Right renal cortex interstitium (tissue), 3 donors: Measurements from ENCODE around the gene MVB12A. TPM values are rescaled to one million over a fixed set of nuclear protein-coding genes. Genes with fewer than 3 reads are reported as not detected.

Experiments
- DNase-seq, 3 donors: peaks; one replicate each; pipeline ENCODE4 v3.0.0-alpha.2; 2013; ENCODE audit warnings: low read depth in 3 of 3, low spot score in 2 of 3
- polyA plus RNA-seq, 3 donors: library from polyadenylated mRNA; unstranded; fragments of 120-200 nt; gene quantifications; one replicate each; pipeline ENCODE4 v1.2.1, GENCODE V29; 2013; ENCODE audit not compliant: insufficient read length in 3 of 3

MVB12A gene
- polyA plus RNA-seq: 10 to 100 TPM; 47.2 to 53.0 (median 52.7) TPM

DNA sequence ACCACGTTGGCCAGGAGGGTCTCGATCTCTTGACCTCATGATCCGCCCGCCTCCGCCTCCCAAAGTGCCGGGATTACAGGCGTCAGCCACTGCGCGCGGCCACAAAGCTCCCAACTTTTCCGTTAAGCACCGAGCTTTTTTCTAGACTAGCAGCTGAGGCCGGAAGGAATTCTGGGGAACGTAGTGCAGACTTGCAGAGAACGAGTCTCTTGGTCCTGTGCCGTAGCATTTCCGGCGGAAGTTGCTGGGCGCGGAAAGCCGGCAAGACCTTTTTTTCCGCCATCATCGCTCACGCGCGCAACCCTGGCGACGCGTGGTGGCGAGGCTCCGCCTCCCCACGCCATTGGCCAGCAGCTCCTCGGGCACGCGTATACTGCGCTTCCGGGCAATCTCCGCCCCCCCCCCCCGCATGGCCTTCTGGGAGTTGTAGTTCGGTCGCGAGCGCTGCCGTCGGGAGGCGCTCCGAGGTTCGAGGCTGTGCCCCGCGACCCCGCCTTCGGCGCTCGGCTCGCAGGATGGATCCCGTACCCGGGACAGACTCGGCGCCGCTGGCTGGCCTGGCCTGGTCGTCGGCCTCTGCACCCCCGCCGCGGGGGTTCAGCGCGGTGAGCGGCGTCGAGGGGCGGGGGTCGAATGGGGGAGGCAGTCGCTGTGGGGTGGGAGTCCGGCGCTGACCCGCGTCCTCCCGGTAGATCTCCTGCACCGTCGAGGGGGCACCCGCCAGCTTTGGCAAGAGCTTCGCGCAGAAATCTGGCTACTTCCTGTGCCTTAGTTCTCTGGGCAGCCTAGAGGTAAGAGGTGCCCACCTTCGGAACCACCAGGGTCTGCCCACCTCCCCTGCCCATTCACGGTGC lies at the start of gene MVB12A:
MVB12A (plus strand) TSS at position 427 of the 854 bp plus-strand sequence; CDS start at position 516, 89 bp downstream.
- peak; percentile 98 to 99 (median 98) for DNase-seq

DNA sequence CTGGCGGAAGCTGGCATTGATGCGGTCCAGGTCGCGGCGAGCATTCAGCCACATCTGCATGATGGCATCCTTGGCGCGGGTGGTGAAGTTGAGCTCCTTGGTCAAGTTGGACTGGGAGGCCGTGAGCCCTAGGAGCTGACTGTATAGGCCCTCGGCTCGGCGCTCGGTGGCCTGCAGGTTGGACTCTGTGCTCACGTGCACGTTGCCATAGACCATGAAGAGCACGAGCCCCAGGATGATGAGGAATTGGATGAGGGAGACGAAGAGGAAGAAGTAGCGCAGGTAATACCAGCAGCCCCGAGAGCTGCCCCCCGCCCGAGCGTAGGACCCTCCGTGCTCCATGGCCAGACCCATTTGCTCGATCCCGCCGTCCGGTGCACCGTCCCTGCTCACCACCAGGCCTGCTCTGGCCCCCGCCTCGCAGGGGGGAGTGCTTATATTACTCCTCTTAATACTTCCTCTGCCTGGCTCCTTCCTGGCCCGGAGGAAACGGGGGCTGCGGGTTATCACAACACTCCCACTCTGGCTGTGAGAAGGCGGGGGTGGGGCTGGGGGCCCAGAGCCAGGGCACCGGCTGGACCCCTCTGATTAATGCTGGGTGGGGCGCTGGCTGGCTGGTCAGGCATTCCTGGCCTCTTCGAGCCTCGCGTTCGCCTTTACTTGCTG lies 42.8 kb upstream of the MVB12A start, which contains the start of gene PLVAP:
PLVAP (minus strand) TSS at position 408 of the 666 bp plus-strand sequence; CDS start at position 354, 54 bp downstream.
- no peak for DNase-seq

DNA sequence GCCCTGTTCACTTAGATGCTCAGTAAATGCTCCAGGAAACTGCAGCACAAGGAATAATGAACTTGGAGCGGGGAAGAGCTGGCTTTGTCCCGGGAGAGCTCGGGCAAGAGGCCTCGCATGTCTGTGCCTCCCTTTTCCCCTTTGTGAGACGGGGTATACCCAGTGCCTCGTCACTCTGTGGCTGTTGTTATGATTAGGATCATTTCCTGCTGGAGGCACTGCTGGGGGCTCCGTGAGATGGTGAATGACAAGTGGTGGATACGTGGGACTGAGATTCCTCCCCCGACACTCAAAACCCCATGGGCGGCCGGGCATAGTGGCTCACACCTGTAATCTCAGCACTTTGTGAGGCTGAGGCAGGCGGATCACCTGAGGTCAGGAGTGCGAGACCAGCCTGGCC lies 41.6 kb upstream of the MVB12A start:
- DNase-seq: no peak

DNA sequence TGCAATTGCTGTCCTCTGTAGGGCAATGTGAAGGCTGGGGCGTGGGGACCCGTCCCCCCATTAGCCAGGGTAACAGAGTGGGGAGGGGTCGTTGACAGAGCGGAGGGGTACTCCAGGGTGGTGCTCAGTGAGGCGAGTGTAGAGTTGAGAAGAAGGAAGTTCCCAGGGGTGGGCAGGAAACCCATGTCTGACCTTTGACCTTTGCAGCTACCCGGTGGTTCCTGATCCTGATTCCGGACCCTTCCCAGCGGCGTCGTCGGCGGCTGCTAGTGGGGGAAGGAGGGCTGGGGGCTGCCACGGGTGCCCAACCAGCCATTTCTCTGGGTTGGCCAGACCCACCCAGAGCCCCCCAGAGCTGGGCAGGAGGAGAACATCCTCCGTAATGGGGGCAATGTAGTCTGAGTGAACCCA lies 40.6 kb upstream of the MVB12A start:
- DNase-seq: no peak

DNA sequence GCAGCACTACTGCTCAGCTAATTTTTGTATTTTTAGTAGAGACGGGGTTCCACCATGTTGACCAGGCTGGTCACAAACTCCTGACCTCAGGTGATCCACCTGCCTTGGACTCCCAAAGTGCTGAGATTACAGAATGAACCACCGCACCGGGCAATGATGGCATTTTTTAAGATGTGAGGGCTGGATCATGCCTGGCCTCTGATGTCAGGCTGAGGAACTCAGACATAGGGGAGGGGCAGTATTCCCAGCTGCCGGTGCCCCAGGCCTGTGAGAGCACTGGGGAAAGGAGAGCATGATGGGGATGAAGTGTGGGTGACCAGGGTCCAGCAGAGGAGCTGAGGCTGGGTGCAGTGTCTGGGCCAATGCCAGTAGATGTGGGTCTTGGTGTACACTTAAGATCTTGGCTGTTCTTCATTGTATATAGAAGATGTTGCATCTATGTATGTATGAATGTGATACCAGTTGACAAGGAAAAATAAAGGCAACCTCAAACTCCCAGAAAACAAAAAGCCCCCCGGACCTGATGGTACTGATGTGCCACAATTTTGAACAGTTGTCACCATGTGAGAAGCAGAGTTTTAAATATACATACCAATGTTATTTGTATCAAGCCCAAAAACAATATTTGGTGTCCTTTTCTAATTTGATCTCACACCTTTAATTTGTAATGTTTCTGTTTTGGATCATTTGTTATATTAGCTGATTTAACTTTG lies 39.3 kb upstream of the MVB12A start:
- no peak for DNase-seq

DNA sequence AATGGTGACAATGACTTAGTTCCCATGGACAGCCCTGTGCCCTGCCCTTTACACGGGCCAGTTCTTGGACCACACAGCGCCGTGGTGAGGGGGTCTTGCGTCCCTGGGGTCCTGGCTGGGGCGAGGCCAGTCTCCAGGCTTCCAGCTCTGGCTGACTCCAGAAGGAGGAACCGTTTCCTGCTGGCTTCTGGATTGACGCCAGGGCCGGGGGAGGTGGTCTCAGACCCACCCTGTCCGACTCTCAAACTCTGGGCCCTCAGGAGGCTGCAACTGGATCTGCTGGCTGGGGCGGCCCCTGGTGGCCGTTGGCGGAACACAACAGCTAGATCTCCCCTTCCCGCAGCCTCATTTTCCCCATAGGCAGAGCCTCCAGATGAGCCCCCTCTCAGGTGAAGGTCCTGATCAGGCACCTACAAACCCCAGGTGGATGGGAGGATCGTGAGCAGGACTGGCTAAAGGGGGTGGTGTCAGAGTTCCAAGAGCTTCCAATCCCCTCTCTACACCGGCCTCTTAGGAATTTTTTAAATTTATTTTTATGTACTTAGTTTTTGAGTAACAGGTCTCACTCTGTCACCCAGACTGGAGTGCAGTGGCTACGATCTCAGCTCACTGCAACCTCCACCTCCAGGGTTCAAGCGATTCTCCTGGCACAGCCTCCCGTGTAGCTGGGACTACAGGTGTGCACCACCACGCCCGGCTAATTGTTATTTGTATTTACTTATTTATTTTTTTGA lies 33.8 kb upstream of the MVB12A start:
- DNase-seq: no peak

DNA sequence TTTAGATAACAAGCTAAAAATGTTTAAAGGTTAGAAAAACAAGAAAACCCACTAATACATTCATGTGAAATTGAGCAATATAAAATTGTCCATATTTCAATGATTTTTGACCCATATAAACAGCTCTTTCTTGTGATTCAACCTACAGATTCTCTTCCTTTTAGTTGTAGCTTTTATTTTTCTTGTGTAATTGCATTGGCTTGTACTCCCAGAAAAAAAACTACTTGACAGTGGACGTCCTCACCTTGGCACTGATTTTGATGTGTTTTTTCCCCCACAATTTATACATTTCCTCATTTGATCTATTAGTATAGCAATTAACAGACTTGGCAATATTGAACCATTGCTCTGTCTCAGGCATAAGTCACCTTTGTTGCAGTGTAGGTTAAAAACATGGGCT lies 30.6 kb upstream of the MVB12A start:
- DNase-seq: no peak

DNA sequence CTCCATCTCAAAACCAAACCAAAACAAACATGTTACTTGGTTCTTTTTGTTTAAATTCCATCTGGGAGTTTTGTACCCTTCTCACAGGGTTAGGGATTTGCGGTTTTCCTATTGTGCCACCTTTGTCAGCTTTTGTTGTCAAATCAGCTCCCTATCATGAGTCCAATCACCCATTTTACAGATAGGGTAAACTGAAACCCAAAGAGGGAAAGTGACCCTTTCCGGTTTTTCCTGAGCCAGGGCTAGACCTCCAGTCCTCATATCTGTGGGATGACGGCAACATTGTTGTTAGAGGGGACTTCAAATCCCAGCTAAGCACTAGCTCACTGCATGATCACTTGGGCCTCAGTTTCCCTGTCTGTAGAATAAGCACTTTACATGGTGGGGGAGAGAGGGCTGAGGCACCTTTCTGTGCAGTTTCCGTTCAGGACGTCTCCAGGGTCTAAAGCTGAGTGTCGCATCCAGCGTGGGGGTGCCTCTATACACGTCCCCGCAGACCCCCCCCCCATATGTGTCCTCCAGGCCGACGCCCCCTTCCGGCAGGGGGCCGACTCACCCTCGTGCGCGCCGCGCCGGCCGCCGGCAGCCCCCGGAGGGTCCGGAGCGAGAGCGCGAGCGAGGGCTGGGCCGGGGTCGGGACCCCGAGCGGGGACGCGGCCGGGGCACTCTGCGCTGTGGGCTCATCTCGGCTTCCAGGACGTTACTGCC lies 29.7 kb upstream of the MVB12A start:
- no peak for DNase-seq

DNA sequence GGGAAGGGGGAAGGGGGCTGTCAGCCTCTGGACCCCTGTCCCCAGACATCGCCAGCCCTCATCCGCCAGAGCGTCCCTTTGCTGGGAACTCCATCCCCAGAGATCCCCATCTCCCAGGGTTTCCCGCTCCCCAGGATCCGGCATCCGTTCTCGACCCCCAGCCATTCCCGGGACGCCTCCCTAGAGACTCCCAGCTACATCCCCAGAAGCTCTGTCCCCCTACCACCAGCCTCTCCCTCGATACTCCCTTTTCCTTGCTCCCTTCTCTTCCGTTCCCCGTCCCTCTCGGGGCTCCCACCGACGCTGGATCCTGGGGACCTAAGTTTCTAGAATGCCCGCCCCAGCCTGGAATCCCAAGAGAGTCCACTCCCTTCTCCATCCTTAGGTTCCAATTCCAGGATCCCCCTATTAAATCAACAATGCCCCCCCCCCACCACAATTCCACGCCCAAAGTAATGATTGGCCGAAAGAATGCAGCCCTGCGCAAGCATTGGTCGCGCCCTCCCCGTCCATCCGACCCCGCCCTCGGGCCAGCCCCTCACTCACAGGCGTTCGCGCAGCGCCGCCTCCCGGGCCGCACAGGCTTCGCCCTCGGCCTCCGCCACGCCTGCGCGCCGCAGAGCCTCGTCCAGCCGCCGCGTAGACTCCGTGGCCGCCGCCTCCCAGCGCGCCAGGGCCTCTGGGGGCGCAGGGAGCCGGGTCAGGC lies 29.0 kb upstream of the MVB12A start:
- peak; percentile 81 to 90 (median 85) for DNase-seq

DNA sequence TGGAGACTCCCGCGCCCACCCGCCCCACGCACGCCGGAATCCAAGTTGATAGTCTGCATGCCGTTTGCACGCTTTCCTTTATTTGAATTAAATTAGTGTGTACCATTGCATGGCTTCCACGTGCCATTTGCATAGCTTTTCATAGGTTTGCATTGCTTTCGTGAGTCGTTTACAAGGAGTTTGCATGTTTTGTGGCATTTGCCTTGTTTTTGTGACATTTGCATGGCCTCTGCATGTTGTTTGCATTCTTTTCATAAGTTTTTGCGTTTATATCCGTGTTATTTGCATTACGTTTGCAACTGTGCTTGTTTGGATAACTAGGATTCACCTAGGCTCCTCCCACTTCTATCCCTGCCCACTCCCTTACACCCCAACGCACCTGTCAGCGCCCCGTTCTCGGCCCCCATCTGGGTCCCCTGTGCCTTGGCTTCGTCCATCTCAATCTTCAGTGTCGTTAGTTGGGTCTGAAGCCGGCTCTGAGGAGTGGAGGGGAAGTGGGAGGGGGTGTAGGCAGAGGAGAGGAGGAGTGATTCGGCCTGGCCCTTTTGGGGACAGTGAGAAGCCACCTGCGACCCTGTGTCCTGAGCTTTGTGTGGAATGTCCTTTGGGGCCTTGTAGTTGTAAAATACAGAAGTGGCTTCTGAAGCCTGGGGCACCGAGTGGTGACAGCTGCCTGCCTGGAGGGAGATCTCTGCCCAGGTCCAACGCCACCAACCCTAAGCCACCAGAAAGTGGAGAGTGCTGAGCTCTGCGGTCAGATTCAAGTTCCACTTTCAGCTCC lies 28.3 kb upstream of the MVB12A start:
- DNase-seq: no peak

DNA sequence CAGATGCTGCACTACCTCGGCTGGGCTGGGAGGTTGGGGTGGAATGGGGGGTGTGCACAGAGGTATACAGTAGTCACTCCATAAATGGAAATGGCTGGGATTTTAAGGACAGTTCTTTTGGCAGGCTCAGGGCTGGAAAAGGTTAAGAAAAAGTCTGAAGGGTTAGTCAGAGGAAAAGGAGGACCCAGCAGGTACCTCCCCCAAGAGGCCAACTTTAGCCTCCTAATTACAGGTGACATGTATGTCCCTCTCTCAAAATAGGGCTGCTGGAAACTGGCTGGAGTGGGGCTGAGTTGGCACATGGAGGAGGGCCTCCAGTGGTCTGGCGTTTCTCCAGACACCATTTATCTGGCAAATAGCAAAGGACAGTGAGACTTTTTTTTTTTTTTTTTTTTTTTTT lies 26.8 kb upstream of the MVB12A start:
- no peak for DNase-seq

DNA sequence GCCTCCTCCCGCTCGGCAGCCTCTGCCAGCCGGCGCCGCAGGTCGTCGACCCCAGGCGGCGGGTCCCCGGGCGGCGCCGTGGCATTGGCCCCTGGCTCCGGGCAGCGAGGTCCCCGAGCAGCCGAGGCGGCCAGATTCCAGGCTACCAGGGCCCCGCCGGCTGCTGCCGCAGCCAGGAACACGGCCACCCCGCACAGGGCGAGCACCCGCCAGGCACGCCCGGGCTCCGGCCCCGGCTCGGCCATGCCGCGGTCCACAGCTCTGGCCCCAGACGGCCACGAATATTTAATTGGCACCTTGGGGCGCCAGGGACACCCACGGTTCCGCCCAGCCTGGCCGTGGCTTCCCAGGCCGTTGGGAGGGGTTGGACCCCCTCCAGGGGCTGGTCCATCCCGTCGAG lies 25.9 kb upstream of the MVB12A start, which contains the start of gene CCDC194:
CCDC194 (minus strand) TSS at position 283 of the 400 bp plus-strand sequence; CDS start at position 245, 38 bp downstream.
- no peak for DNase-seq

DNA sequence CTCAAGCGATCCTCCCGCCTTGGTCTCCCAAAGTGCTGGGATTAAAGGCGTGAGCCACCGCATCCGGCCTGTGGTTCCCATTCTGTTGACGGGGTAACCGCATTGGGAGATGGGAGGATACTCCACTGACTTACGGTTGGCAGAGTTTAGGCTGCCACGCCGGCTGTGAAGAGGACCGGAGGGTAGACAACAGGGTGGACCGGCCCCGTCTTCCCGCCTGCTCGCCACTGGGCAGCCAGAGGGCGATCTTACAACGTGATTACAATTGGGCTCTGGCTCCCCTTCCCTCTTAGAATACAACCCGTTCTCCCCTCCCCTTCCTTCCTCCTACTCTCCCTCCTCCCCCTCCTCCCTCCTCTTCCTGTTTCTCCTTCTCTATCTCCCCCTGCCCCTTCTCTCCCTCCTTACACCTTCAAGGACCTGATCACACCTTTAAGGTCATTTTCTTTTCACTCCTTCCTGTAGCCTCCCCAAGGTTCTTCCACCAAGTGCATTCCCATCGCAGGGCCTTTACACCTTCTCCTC lies 24.9 kb upstream of the MVB12A start:
- DNase-seq: no peak

DNA sequence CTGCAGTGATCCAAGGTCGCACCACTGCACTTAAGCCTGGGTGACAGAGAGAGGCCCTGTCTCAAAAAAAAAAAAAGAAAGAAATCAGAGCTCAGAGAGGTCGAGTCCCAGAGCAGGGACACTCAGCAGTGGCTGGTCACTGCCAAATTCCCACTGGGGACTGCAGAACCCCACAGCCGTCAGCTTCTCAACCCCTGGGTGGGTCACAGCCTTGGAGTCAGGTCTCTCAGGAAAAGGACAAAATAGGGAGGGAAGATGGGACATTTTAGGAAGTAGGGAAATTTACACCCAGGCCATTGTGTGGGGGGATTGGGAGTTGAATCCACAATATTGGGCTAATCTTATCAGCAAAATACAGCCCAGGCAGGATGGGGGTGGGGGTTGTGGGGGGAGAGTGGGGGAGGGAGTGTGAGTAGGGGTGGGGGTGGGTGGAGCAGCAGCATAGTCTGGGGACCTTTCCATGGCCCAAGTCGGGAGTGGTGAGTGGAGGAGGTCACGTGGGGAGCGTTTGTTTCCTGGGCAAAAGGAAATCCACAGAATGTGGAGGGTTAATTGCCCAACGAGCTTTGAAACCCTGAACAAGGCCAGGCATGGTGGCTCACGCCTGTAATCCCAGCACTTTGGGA lies 20.8 kb upstream of the MVB12A start:
- no peak for DNase-seq

DNA sequence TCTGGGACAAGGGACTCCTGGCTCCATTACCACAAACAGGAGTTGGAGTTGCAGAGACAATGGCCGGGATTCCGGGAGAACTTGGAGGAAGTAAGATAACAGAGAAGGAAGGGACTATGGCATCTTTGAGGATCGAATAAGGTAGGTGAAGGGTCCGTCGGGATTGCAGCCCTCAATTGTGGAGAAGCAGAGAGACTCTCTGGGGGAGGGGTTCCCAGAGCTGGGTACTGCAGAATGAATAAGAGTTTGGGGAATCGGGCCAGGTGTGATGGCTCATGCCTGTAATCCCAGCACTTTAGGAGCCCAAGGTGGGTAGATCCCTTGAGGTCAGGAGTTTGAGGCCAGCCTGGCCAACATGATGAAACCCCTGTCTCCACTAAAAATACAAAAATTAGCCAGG lies 18.2 kb upstream of the MVB12A start:
- no peak for DNase-seq

DNA sequence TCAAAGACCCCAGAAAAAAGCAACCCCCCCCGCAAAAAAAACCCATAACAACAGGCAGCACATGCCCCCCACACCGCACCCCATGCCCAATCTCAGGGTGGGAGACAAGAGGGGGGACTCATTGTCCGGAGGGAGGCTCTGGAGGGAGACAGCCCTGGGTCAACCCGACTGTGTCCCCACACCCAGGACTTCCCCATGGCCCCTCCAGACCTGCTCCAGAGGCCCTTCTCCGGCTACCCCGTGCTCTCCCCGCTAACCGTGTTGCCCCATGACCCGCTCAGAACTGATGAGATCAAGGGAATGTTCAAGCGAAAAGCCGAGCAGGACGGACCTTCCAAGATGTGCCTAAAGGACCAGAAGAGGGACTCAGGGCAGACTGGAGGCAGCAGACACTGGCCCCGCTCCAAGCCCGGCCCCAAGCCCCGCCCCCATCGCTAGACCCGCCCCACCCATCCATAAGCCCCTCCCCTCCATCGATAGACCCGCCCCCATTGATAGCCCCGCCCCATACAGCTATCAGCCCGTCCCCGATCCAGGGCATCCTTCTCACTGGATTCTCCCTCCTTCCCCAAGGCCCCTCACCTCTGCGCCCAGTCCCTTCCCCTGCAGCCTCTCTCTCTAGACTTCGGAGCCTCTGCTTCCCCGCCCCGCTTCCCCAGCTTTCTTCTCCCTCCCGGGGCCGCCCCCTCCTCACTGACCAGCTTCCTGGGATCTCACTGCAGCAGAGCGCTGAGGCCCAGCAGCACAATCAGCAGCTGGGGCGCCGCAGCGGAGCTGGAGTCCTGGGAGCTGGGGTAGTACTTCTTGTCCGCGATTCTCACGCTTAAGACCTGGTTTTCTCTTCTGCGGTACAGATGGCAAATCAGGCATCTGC lies 16.6 kb upstream of the MVB12A start:
- no peak for DNase-seq

DNA sequence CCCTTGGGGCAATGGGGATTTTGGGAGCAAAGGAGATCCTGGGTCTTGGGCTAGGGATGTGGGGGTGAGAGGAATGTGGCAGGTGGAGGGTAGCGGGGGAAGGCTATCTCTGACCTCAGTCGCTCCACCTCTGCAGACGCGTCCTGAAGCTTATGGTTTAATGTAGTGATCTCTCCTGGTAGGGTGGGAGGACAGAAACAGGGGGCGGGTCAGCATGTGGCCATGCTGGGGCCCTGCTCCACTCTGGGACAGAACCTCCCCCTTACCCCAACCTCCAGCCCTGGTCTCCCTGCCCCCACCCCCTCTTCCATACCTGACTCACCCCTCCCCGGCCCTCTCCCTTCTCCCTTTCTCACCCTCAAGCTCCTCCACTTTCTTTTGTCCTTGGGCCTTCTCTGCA lies 15.8 kb upstream of the MVB12A start:
- DNase-seq: no peak
